Frontal cortex (tissue), 1 donor: ENCODE data around the gene USP10. TPM values are rescaled to one million over a fixed set of nuclear protein-coding genes. Genes with fewer than 3 reads are reported as not detected.

Source experiments
- total RNA-seq: library from RNA; depleted of rRNA; stranded (reverse); fragments of >200 nt; gene quantifications from one replicate; pipeline ENCODE4 v1.2.3, GENCODE V29; 2014

Gene USP10
- total RNA-seq, 1 donor from 2014 or later = 53.8 TPM

Other genes starting within 250 kb of the USP10 start
- 8.2 TPM for gene MEAK7, start 195.3 kb upstream of the USP10 start, total RNA-seq
- 87.2 TPM for gene COTL1, start 81.9 kb upstream of the USP10 start, total RNA-seq
- gene KLHL36, start 51.5 kb upstream of the USP10 start, total RNA-seq = 60.3 TPM
- 3.3 TPM for gene CRISPLD2, start 120.0 kb downstream of the USP10 start, total RNA-seq